NB4 (cell line): ENCODE data around the gene NUDT4.

Experiments used
- POLR2A ChIP-seq: IDR thresholded peaks from 2 replicates; pipeline ENCODE4 v1.6.1; 2011; ENCODE audit warnings: mild to moderate bottlenecking; ENCODE audit not compliant: insufficient read length; ENCODE audit errors: extremely low read depth
- TF ChIP-seq, protein P1 (sequence below): IDR thresholded peaks from one replicate; pipeline ENCODE4 v1.5.1; 2012; ENCODE audit warnings: low read depth, low read length
- TF ChIP-seq, protein P2 (sequence below): IDR thresholded peaks from 2 replicates; pipeline ENCODE4 v1.6.1; 2011; ENCODE audit warnings: low read depth, low read length

DNA sequence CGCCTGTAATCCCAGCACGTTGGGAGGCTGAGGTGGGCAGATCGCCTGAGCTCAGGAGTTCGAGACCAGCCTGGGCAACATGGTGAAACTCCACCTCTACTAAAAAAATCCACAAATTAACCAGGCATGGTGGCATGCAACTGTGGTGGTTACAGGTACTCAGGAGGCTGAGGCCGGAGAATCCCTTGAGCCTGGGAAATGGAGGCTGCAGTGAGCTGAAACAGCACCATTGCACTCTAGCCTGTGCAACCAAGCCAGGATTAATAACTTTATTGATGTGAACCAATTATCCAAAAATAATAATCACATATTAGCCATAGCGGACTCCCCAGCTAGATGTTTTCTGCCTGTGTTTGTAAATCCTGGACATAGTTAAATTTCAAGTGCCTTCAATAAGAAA is 1.8 kb upstream of the NUDT4 start:
- TF ChIP-seq, protein P1, sequence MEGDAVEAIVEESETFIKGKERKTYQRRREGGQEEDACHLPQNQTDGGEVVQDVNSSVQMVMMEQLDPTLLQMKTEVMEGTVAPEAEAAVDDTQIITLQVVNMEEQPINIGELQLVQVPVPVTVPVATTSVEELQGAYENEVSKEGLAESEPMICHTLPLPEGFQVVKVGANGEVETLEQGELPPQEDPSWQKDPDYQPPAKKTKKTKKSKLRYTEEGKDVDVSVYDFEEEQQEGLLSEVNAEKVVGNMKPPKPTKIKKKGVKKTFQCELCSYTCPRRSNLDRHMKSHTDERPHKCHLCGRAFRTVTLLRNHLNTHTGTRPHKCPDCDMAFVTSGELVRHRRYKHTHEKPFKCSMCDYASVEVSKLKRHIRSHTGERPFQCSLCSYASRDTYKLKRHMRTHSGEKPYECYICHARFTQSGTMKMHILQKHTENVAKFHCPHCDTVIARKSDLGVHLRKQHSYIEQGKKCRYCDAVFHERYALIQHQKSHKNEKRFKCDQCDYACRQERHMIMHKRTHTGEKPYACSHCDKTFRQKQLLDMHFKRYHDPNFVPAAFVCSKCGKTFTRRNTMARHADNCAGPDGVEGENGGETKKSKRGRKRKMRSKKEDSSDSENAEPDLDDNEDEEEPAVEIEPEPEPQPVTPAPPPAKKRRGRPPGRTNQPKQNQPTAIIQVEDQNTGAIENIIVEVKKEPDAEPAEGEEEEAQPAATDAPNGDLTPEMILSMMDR = no peak
- no peak for TF ChIP-seq POLR2A
- TF ChIP-seq, protein P2, sequence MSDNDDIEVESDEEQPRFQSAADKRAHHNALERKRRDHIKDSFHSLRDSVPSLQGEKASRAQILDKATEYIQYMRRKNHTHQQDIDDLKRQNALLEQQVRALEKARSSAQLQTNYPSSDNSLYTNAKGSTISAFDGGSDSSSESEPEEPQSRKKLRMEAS = no peak
